HTERT RPE-1 (cell line): Measurements from ENCODE around the gene CRACR2A.

Source experiments
- in situ Hi-C: fragments of 300-500 bp; cut with MboI; formaldehyde crosslinking; loops from 4 replicates; pipeline ENCODE4 v1.14.3; 2020; ENCODE audit warnings: low sequenced_read_pairs

Gene CRACR2A

DNA sequence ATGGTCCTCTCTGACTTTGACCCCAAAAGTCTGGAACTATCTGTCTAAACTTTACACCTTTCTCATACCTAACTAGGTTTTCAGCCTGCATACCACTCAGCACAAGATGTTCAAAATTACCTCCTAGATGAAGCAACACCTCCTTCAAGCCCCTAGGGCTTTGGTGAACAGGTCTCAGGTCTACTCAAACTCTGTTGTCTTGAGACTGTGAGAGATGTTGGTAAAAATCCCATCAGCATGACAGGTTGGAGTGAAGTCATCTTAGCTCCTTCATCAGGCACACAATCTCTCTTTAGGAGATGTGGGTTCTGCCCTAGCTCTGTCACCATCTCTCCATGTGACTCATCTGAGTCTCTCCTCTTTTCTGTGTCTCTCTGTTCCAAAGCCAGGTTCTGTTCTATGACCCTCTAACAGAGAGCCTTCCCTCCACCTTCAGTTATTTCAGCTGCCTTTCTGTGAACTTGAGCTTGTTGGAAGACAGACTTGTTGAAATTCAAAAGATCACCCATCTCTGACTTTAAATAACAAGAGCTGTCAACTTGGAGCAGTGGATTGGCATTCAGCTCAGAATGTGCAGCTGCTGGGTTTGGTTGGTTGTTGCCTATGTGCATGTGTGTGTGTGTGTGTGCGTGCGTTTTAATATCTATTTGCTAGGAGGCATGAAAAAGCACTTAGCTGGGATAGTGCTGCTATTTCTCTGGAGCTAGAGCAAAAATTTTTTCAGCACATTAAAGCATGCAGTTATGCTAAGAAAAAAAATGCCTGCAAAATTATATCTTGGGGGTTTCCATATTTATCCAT lies 130.7 kb downstream of the CRACR2A start:
- in situ Hi-C loops, result no loop called here

GRCh38 chr12:3620856-3621255 lies 132.1 kb downstream of the CRACR2A start:
- in situ Hi-C loops, result no loop called here

GRCh38 chr12:3617565-3617964 lies 135.3 kb downstream of the CRACR2A start:
- in situ Hi-C loops, result no loop called here

DNA sequence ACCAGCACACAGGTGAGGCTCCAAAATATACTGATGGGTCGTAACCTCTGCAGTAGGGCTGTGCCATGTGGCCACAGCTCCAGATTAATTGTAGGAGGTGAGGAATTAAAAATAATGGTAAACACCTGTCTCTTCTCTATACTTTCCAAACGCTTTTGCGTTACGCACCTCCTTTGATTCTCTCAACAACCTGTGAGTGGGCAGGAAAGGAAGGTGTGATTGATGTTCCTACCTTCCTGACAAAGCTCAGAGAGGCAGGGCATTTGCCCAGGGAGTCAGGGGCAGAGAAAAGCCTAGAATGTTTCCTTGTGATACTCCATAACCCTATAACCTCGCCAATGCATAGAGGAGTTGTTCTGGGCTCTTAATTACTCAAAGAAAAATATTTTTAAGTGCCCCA lies 137.0 kb downstream of the CRACR2A start:
- in situ Hi-C loops, result no loop called here

- in situ Hi-C loops, result no loop called here
These were observed 138.0 kb downstream of the CRACR2A start for GRCh38 chr12:3614806-3615466.

GRCh38 chr12:3613641-3614395 lies 139.1 kb downstream of the CRACR2A start:
- in situ Hi-C loops, result no loop called here

- in situ Hi-C loops, result no loop called here
These were observed 140.8 kb downstream of the CRACR2A start for GRCh38 chr12:3611860-3612703.

GRCh38 chr12:3607821-3608220 lies 145.1 kb downstream of the CRACR2A start:
- in situ Hi-C loops, result no loop called here

DNA sequence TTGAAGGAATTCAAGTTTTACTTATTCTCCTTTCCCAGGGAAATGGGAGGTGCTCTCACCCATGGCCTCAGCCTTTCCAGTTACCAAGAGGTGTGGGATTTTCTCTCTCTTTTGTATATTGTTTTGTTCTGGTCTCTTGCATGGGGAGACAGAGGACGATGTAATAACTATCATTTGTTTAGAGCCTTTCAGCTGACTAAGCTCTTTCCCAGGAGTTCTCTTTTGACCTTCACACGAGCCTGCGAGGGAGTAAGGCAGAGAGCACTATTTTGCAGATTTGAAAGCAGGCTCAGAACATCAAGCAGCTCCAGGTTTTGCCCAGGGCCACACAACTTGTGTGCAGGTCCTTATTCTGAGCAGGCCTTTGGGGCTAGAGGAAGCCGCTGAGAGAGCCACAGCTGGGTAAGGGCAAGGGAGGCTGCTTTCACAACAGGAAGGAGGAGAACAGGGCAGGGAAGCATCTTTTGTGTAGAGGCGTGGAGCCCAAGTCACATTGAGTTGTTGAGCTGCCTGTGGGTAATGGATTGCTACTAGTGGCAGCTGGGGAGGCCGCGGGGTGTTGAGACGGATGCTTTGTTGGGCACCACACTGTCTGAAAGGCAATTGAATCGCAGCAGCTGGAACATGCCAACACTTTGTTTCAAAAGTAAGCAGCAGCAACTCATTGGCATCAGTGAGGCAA lies 145.7 kb downstream of the CRACR2A start:
- in situ Hi-C loops, result no loop called here

DNA sequence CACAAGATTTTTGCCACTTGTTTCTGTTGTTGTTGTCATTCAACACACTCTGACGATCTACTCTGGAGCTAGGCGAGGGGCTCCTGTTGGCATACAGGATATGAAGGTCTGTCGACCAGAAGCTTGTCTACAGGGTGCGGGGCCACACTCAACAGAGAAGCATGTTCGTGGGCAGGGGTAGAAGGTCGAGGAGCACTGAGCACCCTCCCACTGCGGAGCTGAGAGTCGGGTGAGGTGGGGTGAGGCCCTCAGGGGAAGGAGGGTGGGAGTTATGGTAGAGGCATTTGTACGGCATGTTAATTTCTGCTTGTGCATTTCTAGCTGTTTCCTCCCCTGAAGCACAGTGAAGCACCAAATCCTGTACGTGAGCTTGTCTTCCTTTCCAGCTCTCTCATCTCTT lies 146.8 kb downstream of the CRACR2A start:
- in situ Hi-C loops, result no loop called here

GRCh38 chr12:3605692-3606091 lies 147.2 kb downstream of the CRACR2A start:
- in situ Hi-C loops, result no loop called here

DNA sequence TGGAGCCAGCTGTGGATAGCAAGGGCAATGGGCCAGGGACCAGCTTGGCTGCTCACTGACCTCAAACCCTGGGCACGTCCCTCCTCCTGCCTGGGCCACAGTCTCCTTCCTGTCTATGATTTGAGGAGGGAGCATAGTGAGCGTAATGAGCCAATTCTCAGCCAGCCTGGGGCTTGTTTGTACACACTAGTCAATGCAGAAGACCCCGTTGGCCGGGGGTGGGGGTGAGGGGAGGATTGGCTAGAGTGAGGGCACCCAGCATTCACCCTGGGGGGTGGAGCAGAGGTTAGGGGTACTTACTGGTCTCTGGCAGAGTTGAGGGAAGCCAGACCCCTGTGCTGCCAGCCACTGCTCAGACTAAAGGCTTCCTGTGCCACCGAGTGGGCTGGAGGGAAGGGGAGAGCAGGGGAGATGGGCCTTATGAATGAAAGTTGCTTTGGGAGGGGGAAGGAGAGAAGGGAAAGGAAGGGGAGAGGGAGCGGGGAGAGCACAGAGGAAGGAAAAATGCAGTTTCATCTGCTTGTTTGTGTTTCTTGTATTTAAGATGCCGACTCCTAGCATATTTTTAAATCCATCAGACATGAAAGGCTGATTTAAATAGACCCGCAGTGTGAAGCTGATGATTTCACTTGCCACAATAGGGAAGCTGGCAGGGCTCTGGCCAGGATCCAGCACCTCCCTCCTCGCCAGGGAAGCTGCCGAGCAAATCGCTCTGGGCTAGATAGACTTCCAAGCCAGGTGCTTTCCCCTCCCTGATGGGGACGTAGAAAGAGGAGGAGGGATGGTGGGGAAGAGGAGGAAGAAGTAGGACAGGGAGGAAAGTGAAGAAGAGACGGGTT lies 147.9 kb downstream of the CRACR2A start:
- in situ Hi-C loops, result no loop called here

DNA sequence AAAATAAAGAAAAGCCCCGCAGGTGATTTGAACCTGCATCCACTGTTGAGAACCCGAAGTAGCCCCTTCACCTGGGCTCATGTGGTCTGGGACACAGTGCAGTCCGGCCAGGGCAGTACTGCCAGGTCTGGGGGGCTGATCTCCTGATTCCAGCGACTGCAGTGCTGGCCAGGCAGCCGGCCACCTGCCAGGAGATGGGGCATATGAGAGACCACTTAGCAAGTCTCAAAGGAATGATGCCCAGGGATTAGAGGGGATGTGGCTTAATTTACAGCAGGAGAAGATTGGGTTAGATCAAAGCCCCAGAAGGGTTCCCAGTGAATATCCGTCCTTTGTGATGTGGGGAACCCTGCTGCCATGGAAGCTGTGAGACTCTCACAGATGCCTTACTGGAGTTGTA lies 148.6 kb downstream of the CRACR2A start:
- in situ Hi-C loops, result no loop called here

DNA sequence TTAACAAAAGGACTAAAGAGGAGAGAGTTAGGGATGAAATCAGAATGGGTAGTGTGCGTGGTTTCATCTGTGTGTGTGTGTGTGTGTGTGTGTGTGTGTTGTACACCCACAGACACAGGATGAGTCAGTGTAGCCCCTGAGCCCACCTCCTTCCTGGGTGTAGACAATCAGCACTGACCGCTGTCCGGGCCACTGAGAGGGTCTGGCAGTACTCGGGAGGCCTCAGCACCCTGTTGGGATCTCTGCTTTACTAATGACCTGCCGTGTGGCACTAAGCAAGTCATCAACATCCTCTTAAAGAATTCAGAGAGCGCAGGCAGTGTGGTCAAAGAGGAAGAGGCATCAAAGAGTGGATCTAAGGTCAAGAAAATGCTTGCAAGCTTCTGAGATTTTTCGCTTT lies 149.3 kb downstream of the CRACR2A start:
- in situ Hi-C loops, result no loop called here

GRCh38 chr12:3602488-3602887 lies 150.4 kb downstream of the CRACR2A start:
- in situ Hi-C loops, result no loop called here

DNA sequence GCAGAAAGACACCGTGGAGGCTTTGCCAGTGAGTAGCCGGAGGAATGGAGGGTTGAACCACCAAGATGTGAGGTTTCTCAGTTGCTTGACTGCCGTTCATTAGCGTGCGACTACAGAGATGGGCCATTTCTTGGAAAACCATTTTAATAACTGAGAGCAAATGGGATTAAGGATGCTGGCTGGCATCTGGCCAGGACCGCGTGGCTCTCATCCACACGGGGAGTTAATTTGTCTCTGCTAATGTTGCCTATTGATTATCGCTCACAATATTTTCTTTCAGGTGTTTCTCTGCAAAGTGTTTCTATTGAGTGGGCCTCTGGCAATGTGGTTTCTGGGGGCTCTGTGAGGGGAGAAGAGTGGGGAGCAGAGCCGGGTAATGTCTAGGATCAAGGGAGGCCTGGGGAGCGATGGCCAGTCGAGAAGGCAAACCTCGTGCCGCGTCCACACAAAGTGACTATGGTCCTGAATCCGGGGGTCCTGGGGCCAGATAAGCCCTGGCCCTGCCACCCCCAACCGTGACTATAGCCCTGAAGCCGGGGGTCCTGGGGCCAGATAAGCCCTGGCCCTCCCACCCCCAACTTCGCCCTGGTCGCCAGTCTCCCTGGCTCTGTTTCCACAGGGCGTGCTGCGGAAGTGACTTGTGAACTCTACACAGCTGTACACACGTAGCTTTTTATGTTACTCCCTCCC lies 151.3 kb downstream of the CRACR2A start:
- in situ Hi-C loops, result no loop called here

DNA sequence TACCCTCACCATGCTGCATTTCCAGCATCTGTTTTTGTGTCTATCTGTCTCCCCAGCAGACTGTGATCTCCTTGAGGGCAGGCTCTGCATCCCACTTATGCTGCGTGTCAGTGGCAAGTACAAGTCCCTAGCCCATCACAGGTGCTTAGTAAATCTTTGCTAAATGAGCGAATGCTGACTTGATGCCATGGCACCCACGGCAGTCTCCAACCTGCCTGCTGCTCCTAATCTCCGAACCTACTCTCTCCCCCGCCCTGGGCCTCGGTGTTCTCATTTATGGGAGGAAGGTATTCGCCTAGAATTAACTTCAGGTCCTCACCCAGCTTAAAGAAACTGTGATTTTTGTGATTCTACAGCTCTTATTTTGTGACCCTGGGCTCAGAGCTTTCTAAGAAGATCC lies 152.0 kb downstream of the CRACR2A start:
- in situ Hi-C loops, result no loop called here

DNA sequence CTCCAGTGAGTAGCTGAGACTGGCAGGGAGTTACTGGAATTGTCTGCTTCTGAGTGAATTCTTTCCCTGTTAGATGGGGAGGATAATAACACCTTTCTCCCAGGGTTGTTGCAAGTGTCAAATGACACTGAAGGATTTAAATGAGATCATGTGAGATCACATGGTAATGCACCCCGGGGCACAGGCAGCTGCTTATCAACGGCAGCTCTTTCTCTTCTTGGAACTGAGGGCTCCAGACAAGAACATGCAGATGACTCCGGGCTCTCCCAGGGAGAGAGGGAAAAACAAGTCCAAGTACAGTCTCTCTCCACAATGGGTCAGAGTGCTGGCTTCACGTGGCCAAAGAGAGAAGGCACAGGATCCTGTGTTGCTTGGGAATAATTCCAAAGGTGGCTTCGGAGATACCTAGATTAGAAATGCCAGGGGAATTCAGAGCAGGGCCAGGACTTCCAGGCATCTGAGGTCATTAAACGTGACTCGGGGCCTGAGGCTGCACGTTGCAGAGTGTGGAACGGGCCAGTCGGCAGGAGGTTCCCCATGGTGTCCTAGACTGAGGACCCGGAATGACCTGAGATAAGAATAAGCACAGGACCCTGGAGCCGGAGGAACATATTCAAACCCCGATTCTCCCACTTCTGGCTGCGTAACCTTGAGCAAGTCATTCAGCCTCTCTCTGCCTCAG lies 152.7 kb downstream of the CRACR2A start:
- in situ Hi-C loops, result no loop called here
